ENCODE measurements around the gene PIWIL4.
"Not testable (repeated sequence)": the region's sequence is repeated elsewhere in the genome, so short reads cannot be mapped to it uniquely, and the experiment has no call there.

Gene PIWIL4

DNA sequence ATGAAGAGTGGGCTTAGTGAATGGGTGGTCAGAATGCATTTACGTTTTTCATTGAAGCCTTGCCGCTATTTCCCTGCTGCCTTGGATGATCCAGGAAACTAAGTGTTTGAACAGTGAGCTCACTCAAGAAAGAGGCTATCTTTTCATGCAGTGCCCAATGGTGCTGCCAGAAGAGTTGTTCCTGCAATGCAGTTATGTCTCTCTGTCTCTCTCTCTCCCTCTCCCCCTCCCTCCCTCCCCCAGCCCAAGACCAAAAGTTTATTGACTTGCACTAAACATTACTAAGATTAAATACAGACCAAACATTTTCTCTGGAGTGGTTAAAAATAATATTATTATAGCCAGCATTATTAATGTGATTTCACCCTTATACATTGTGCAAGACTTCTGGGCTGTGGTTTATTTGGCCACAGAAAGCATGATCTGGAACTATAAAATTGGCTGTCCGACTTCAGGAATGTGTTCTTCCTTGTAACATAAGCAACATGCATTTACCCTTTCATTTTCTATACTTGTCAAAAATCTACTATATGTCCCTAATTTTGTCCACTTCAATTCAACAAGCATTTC, 30.1 kb upstream of the PIWIL4 start:
- Mint-ChIP-seq H3K4me1 (ENCODE audit: low read depth) (peaks cover 24% of the 10 kb centered on the region), H3K4me3 (no peak overlapping the region), H3K27me3 (no peaks in the 10 kb centered on the region), H3K27ac (no peak overlapping the region), H3K9me3 (no peaks in the 10 kb centered on the region), H3K36me3 (ENCODE audit: low read depth) (no peaks in the 10 kb centered on the region)
- intact Hi-C loops (cut with micrococcal nuclease) = loop anchor here (10.0 kb wide), 1 partner anchor 218 kb away; no protein-coding TSS in a partner anchor

DNA sequence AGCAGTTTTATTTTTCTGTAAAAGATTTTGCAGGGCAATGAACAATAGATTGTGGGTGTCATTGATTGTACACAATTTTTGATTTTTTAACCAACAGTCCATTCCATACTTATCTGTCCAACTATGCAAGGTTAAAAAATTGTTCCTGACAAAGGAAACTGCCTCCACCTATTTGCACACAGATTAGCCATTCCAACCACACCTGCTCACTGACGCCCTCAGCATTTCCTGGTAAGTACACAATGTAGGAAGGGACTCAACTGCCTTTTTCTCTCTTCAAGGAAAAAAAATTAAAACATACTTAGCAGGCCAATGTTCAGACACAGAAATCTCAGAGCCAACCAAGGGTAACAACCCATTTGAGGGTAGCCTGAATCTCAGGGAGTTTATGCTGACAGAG, 27.7 kb upstream of the PIWIL4 start:
- Mint-ChIP-seq H3K36me3 (ENCODE audit: low read depth) (peaks cover 6% of the 10 kb centered on the region), H3K9me3 (no peaks in the 10 kb centered on the region), H3K4me1 (ENCODE audit: low read depth) (peaks cover 19% of the 10 kb centered on the region), H3K27ac (no peak overlapping the region), H3K27me3 (no peaks in the 10 kb centered on the region), H3K4me3 (no peak overlapping the region)
- intact Hi-C loops (cut with micrococcal nuclease) = loop anchor here (10.0 kb wide), 1 partner anchor 215 kb away; no protein-coding TSS in a partner anchor

- Mint-ChIP-seq H3K4me3 (peak within 1 kb of the TSS; percentile 93), H3K27ac (peak within 1 kb of the TSS; percentile 98), H3K27me3 (no peaks in the 10 kb centered on the region), H3K4me1 (ENCODE audit: low read depth) (peaks cover 45% of the 10 kb centered on the region), H3K36me3 (ENCODE audit: low read depth) (peaks cover 23% of the 10 kb centered on the region), H3K9me3 (no peaks in the 10 kb centered on the region)
- intact Hi-C loops (cut with micrococcal nuclease) = loop anchor here (5.0 kb wide), 1 partner anchor 1017 kb away; no protein-coding TSS in a partner anchor
These were observed 23.2 kb upstream of the PIWIL4 start, which contains the start of gene FUT4 for GRCh38 chr11:94543695-94544645. Gene FUT4, plus strand, starts transcription at chr11:94543921. Its CDS starts 213 bp downstream, at chr11:94544134.

DNA sequence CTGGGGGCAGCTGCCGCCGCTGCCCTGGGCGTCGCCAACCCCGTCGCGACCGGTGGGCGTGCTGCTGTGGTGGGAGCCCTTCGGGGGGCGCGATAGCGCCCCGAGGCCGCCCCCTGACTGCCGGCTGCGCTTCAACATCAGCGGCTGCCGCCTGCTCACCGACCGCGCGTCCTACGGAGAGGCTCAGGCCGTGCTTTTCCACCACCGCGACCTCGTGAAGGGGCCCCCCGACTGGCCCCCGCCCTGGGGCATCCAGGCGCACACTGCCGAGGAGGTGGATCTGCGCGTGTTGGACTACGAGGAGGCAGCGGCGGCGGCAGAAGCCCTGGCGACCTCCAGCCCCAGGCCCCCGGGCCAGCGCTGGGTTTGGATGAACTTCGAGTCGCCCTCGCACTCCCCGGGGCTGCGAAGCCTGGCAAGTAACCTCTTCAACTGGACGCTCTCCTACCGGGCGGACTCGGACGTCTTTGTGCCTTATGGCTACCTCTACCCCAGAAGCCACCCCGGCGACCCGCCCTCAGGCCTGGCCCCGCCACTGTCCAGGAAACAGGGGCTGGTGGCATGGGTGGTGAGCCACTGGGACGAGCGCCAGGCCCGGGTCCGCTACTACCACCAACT, 22.4 kb upstream of the PIWIL4 start:
- no peaks in the 10 kb centered on the region for H3K27me3 Mint-ChIP-seq
- intact Hi-C loops (cut with micrococcal nuclease) = loop anchor here (5.0 kb wide), 2 partner anchors 38 to 1017 kb away; no protein-coding TSS in a partner anchor
- peaks cover 50% of the 10 kb centered on the region for H3K4me1 Mint-ChIP-seq (ENCODE audit: low read depth)
- H3K27ac Mint-ChIP-seq = peak overlapping the region; percentile 98
- peaks cover 23% of the 10 kb centered on the region for H3K36me3 Mint-ChIP-seq (ENCODE audit: low read depth)
- H3K4me3 Mint-ChIP-seq = peak overlapping the region; percentile 93
- no peaks in the 10 kb centered on the region for H3K9me3 Mint-ChIP-seq

- H3K9me3 Mint-ChIP-seq = no peaks in the 10 kb centered on the region
- peak overlapping the region; percentile 93 for H3K4me3 Mint-ChIP-seq
- intact Hi-C loops (cut with micrococcal nuclease) = loop anchor here (5.0 kb wide), 1 partner anchor 37 kb away; no protein-coding TSS in a partner anchor
- H3K27ac Mint-ChIP-seq = peak overlapping the region; percentile 98
- peaks cover 58% of the 10 kb centered on the region for H3K4me1 Mint-ChIP-seq (ENCODE audit: low read depth)
- H3K27me3 Mint-ChIP-seq = no peaks in the 10 kb centered on the region
- H3K36me3 Mint-ChIP-seq (ENCODE audit: low read depth) = peaks cover 23% of the 10 kb centered on the region
These were observed 21.7 kb upstream of the PIWIL4 start for GRCh38 chr11:94545264-94546161.

- peaks cover 23% of the 10 kb centered on the region for H3K36me3 Mint-ChIP-seq (ENCODE audit: low read depth)
- peak overlapping the region; percentile 98 for H3K27ac Mint-ChIP-seq
- no peaks in the 10 kb centered on the region for H3K27me3 Mint-ChIP-seq
- intact Hi-C loops (cut with micrococcal nuclease) = loop anchor here (5.0 kb wide), 1 partner anchor 36 kb away; no protein-coding TSS in a partner anchor
- peak overlapping the region; percentile 93 for H3K4me3 Mint-ChIP-seq
- peaks cover 64% of the 10 kb centered on the region for H3K4me1 Mint-ChIP-seq (ENCODE audit: low read depth)
- no peaks in the 10 kb centered on the region for H3K9me3 Mint-ChIP-seq
These were observed 21.1 kb upstream of the PIWIL4 start for GRCh38 chr11:94546162-94546470.

DNA sequence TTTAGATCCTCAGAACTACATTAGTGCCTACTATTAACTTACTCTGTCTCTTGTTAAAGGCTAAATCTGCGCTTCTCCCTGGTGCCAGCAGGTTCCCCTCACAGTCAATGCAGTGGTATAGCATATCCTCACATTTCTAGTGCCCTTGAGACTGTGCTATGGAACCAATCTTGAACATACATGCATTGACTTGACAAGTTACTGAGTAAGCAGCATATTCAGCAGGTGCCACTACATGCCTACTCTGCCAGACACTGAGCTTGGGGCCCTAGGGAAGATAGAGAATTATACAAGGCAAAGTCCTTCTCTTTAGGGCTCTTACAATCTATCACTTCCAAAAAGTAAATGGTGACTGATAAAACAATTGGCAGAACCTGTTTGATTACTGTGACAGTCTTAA, 20.3 kb upstream of the PIWIL4 start:
- intact Hi-C loops (cut with micrococcal nuclease) = loop anchor here (5.0 kb wide), 1 partner anchor 35 kb away; no protein-coding TSS in a partner anchor
- no peaks in the 10 kb centered on the region for H3K27me3 Mint-ChIP-seq

GRCh38 chr11:94549146-94549545, 18.0 kb upstream of the PIWIL4 start:
- Mint-ChIP-seq H3K9me3 (no peaks in the 10 kb centered on the region), H3K27me3 (no peaks in the 10 kb centered on the region), H3K4me3 (no peak overlapping the region), H3K36me3 (ENCODE audit: low read depth) (peaks cover 17% of the 10 kb centered on the region), H3K27ac (no peak overlapping the region), H3K4me1 (ENCODE audit: low read depth) (peaks cover 53% of the 10 kb centered on the region)
- intact Hi-C loops (cut with micrococcal nuclease) = loop anchor here (5.0 kb wide), 1 partner anchor 33 kb away; no protein-coding TSS in a partner anchor

More for the DNA sequence above, 20.3 kb upstream of the PIWIL4 start:
- Mint-ChIP-seq H3K4me3 (peak overlapping the region; percentile 93), H3K9me3 (no peaks in the 10 kb centered on the region), H3K27ac (peak overlapping the region; percentile 98), H3K4me1 (ENCODE audit: low read depth) (peaks cover 64% of the 10 kb centered on the region), H3K36me3 (ENCODE audit: low read depth) (peaks cover 23% of the 10 kb centered on the region)

DNA sequence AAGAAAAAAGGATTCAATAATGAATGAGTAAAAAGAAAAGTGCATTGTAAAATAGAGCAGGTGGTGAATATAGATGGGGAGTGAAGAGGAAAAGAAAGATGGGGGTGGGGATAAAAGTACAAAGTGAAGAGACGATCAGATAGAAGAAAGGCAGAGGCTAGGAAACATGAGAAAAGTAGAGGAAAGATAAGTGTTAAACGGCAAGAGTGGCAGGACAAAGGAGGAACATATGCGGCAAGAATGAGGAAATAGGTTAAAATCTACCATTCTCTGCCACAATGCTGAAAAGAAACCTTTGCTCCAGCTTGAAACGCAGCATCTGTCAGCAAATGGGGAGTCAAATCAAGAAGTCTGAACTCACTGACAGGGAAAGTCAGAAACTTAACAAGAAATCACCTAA, 16.7 kb upstream of the PIWIL4 start:
- intact Hi-C loops (cut with micrococcal nuclease) = no loop called here
- H3K4me1 Mint-ChIP-seq (ENCODE audit: low read depth) = peaks cover 51% of the 10 kb centered on the region
- H3K4me3 Mint-ChIP-seq = peak overlapping the region; percentile 64
- peaks cover 8% of the 10 kb centered on the region for H3K36me3 Mint-ChIP-seq (ENCODE audit: low read depth)
- peak overlapping the region; percentile 76 for H3K27ac Mint-ChIP-seq
- H3K27me3 Mint-ChIP-seq = no peaks in the 10 kb centered on the region
- H3K9me3 Mint-ChIP-seq = no peaks in the 10 kb centered on the region

- no peaks in the 10 kb centered on the region for H3K27me3 Mint-ChIP-seq
- no peaks in the 10 kb centered on the region for H3K36me3 Mint-ChIP-seq (ENCODE audit: low read depth)
- H3K9me3 Mint-ChIP-seq = no peaks in the 10 kb centered on the region
- no peak overlapping the region for H3K4me3 Mint-ChIP-seq
- H3K4me1 Mint-ChIP-seq (ENCODE audit: low read depth) = peaks cover 46% of the 10 kb centered on the region
- intact Hi-C loops (cut with micrococcal nuclease) = no loop called here
- H3K27ac Mint-ChIP-seq = no peak overlapping the region
These were observed 13.2 kb upstream of the PIWIL4 start for GRCh38 chr11:94553938-94554337.

- H3K4me3 Mint-ChIP-seq; H3K27ac Mint-ChIP-seq; H3K27me3 Mint-ChIP-seq; H3K9me3 Mint-ChIP-seq; intact Hi-C loops (cut with micrococcal nuclease); H3K36me3 Mint-ChIP-seq (ENCODE audit: low read depth): not testable (repeated sequence)
- peaks cover 43% of the 10 kb centered on the region for H3K4me1 Mint-ChIP-seq (ENCODE audit: low read depth)
These were observed 11.3 kb upstream of the PIWIL4 start for GRCh38 chr11:94555752-94556329.

- H3K27me3 Mint-ChIP-seq = no peaks in the 10 kb centered on the region
- H3K4me3 Mint-ChIP-seq = no peak overlapping the region
- H3K36me3 Mint-ChIP-seq (ENCODE audit: low read depth) = no peaks in the 10 kb centered on the region
- intact Hi-C loops (cut with micrococcal nuclease) = no loop called here
- H3K27ac Mint-ChIP-seq = no peak overlapping the region
- H3K4me1 Mint-ChIP-seq (ENCODE audit: low read depth) = peaks cover 43% of the 10 kb centered on the region
- no peaks in the 10 kb centered on the region for H3K9me3 Mint-ChIP-seq
These were observed 9.7 kb upstream of the PIWIL4 start for GRCh38 chr11:94557421-94557820.

DNA sequence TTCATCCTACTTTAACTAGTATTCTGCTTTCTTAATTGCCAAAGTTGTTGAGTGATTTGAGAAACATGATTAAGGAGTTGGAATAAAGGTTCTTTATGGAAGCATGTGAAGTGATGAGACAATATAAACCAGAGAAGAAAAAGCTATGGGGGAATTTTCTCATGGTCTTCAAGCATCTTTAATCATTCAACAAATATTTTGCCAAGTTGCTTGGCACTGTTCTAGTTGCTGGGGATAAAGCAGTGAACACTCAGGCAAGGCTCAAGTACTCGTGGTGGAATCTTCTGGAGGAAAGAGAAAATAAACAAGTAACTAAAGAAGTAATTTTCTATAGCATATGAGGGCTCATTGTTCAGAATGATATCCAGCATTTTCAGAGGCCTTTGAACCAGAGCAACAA, 9.2 kb upstream of the PIWIL4 start:
- intact Hi-C loops (cut with micrococcal nuclease) = no loop called here
- Mint-ChIP-seq H3K27ac (peak overlapping the region; percentile 70), H3K9me3 (no peaks in the 10 kb centered on the region), H3K4me1 (ENCODE audit: low read depth) (peaks cover 47% of the 10 kb centered on the region), H3K4me3 (no peak overlapping the region), H3K27me3 (no peaks in the 10 kb centered on the region), H3K36me3 (ENCODE audit: low read depth) (no peaks in the 10 kb centered on the region)
